K562 (cell line): ENCODE measurements around the gene IRAK2.

Experiments used
- MTF1 ChIP-seq: fragments of 250-450 bp; sonication (Bioruptor Pico); IDR thresholded peaks from 2 replicates; pipeline ENCODE4 v1.9.0; 2021; ENCODE audit warnings: moderate library complexity, mild to moderate bottlenecking, inconsistent platforms, borderline replicate concordance
- POLR2A ChIP-seq: fragments of 450-650 bp; conservative IDR thresholded peaks from 2 replicates; pipeline ENCODE4 v1.6.1; 2016
- SETDB1 ChIP-seq: IDR thresholded peaks from one replicate; pipeline ENCODE4 v1.6.1; 2012; ENCODE audit warnings: low read length, control low read depth, inconsistent platforms
- TF ChIP-seq, protein P1 (sequence below): fragments of 150-350 bp; conservative IDR thresholded peaks from 2 replicates; pipeline ENCODE4 v1.6.1; 2014; ENCODE audit warnings: low read length

DNA sequence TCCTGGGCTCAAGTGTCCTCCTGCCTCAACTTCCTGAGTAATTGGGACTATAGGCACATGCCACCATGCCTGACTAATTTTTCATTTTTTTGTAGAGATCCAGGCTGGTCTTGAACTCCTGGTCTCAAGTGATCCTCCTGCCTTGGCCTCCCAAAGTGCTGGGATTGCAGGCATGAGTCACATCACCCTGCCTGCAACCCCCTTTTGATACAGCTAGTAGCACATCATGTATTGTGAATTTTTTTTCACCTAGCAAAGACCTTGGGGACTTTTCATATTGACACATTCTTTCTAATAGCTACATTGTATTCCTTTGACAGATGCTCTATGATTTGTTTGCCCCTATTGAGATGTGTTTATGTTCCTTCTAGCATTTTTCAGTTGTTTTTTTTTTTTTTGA lies 14.2 kb downstream of the IRAK2 start:
- TF ChIP-seq, protein P1, sequence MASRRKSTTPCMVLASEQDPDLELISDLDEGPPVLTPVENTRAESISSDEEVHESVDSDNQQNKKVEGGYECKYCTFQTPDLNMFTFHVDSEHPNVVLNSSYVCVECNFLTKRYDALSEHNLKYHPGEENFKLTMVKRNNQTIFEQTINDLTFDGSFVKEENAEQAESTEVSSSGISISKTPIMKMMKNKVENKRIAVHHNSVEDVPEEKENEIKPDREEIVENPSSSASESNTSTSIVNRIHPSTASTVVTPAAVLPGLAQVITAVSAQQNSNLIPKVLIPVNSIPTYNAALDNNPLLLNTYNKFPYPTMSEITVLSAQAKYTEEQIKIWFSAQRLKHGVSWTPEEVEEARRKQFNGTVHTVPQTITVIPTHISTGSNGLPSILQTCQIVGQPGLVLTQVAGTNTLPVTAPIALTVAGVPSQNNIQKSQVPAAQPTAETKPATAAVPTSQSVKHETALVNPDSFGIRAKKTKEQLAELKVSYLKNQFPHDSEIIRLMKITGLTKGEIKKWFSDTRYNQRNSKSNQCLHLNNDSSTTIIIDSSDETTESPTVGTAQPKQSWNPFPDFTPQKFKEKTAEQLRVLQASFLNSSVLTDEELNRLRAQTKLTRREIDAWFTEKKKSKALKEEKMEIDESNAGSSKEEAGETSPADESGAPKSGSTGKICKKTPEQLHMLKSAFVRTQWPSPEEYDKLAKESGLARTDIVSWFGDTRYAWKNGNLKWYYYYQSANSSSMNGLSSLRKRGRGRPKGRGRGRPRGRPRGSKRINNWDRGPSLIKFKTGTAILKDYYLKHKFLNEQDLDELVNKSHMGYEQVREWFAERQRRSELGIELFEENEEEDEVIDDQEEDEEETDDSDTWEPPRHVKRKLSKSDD: no peak
- TF ChIP-seq POLR2A (no peak), MTF1 (CRISPR knock-in tag) (no peak), SETDB1 (no peak)
